RCC 7860 (cell line): ENCODE results near the gene SIDT1.
"Not testable (repeated sequence)": the region's sequence is repeated elsewhere in the genome, so short reads cannot be mapped to it uniquely, and the experiment has no call there.

Source experiments
- DNase-seq: peaks from one replicate; pipeline ENCODE4 v3.0.0-alpha.2; 2015; ENCODE audit warnings: low spot score
- FAIRE-seq: peaks from 2 replicates; lab custom pipeline; 2012; peaks lifted over from hg19 to GRCh38; lab: Jason Lieb, UNC

Gene SIDT1

GRCh38 chr3:113630956-113631542 is 98.7 kb downstream of the SIDT1 start:
- DNase-seq: no peak

GRCh38 chr3:113631573-113631972 is 99.2 kb downstream of the SIDT1 start:
- no peak for DNase-seq
- no peak for FAIRE-seq

More at GRCh38 chr3:113630956-113631542, 98.7 kb downstream of the SIDT1 start:
- no peak for FAIRE-seq

DNA sequence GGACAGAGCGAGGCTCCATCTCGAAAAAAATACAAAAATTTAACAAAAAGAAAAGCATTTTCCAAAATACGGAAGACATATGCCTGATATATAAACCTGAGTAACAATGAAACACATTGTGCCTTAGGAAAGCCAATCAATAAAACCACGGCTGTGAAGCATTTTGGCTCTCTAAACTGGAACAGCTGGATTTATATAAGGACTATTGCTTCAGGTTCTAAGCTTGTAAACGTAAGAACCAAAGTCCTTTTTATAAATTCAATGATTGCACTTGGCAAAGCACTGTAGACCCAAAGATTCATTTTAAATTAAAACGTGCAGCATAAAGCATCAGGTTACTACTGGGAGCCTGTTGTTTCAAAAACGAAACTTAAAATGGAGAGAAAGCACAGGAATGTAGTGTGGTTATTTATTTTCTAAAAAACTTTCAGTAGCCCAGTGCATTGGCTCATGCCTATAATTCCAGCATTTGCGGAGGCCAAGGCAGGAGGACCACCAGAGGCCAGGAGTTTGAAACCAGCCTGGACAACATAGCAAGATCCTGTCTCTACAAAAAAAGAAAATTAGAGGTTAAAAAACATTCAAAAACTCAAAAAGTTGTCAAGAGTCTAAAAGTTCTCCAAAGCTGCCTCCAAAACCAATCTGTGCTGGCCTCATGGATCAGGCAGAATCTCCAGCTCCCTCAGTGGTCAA is 102.6 kb downstream of the SIDT1 start:
- DNase-seq (no peak), FAIRE-seq (no peak)

DNA sequence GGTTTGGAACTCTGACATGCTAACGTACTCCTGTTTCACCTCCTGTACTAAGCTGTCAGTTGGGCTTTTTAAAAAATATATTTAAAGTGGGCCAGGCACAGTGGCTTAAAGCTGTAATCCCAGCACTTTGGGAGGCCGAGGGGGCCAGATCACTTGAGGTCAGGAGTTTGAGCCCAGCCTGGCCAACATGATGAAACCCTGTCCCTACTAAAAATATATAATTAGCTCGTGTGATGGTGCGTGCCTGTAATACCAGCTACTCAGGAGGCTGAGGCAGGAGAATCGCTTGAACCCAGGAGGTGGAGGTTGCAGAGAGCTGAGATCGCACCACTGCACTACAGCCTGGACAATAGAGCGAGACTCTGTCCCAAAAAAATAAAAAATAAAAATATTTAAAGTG is 103.7 kb downstream of the SIDT1 start:
- DNase-seq, FAIRE-seq: not testable (repeated sequence)

DNA sequence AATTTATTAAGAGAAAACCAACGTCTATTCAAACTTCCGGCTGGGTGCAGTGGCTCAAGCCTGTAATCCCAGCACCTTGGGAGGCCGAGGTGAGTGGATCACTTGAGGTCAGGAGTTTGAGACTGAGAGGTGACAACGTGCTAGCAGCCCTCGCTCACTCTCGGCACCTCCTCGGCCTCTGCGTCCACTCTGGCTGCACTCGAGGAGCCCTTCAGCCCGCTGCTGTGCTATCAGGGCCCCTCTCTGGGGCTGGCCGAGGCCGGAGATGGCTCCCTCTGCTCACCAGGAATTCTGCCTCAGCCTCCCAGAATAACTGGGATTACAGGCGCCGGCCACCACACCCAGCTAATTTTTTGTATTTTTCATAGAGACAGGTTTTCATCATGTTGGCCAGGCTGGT is 105.4 kb downstream of the SIDT1 start:
- FAIRE-seq (no peak), DNase-seq (no peak)

DNA sequence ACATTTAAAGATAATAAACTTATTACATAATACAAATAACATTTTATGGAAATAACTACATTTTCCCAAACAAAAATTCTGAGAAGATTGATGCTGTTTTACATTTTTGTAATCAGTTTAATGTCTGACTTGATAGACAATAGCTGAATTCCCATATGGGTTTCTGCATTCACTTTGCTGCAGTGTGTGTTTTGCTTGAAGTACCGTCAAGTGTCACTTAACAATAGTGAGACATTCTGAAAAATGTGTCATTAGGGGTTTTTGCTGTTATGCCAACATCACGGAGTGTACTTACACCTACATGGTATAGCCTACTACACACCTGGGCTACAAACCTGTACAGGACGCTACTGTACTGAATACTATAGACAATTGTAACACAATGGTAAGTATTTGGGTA is 106.6 kb downstream of the SIDT1 start:
- no peak for FAIRE-seq
- DNase-seq: no peak

DNA sequence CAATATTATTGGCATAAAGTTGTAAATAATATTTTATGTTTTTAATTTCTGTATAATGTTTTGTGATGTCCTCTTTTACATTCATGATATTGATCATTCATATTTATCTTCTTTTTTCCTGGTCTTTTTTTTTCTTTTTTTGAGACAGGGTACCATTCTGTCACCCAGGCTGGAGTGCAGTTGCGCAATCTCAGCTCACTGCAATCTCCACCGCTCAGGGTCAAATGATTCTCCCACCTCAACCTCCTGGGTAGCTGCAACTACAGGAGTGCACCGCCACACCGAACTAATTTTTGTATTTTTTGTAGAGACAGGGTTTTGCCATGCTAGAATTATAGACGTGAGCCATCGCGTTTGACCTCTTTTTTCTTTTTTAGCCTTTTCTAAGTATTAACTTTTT is 111.2 kb downstream of the SIDT1 start:
- FAIRE-seq: no peak
- DNase-seq: no peak

GRCh38 chr3:113648524-113648923 is 116.2 kb downstream of the SIDT1 start:
- no peak for FAIRE-seq
- no peak for DNase-seq

- FAIRE-seq: no peak
- no peak for DNase-seq
Observed at GRCh38 chr3:113649174-113649845, 117.0 kb downstream of the SIDT1 start.

DNA sequence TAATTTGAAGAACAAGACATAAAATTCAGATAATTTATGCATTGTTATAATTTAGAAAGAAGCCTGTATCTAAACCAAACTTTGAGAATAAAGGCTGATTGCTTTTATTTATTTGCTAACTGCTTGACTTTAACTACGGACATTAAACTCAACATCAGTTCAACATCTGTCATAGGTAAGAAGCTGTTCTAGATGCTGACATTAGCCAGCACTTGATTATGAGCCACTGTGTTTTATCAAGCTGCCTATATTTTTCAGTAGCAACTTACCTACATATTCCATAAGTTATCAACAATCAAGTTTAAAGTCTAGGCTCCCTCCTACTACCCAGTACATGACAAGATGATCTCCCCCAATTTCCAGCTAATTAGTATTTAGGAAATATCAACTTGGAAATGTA is 122.0 kb downstream of the SIDT1 start:
- no peak for DNase-seq
- no peak for FAIRE-seq

- FAIRE-seq (no peak), DNase-seq (no peak)
Observed at GRCh38 chr3:113654851-113655250, 122.5 kb downstream of the SIDT1 start.

- DNase-seq: no peak
- no peak for FAIRE-seq
Observed at GRCh38 chr3:113658107-113658506, 125.8 kb downstream of the SIDT1 start.

GRCh38 chr3:113659101-113659541 is 126.8 kb downstream of the SIDT1 start:
- FAIRE-seq (no peak), DNase-seq (no peak)

DNA sequence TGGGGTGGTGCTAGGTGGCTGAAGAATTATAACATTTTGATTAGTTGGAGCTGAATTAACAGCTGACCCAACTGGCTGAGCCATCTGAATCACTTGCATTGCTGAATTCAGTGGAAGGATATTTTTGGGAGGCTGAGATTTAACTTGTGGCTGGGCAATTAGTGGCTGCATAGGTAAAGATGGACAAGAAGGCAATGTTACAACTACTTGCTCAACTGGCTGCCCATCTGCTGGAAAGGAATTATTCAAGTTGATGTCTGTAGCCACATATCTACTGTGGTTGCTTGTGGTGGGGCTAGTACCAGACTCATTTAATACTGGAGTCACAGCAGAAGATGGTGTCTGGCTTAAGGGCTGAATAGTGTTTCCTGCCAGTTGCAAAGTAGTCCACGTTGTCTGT is 127.6 kb downstream of the SIDT1 start:
- FAIRE-seq (no peak), DNase-seq (no peak)

- DNase-seq: no peak
- no peak for FAIRE-seq
Observed at GRCh38 chr3:113660458-113660857, 128.1 kb downstream of the SIDT1 start.

DNA sequence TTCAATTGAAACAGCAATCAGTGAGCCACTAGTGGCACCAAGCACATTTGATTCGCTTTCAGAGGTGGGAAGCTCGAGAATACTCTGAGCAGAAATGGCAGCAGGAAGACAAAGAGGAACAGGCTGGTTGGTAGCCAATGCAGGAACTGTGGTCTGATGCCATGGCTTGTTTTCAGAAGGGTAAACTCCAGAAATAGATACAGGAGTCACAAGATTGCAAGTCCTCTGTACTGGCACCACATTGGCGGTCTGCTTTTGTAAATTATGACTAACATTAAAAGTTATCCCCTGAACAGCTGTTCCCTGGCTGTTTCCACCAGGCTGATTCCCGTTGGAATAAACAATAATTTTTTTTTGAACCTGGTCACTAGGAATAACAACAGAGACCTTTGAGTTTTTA is 128.5 kb downstream of the SIDT1 start:
- FAIRE-seq: no peak
- DNase-seq: no peak

- FAIRE-seq (no peak), DNase-seq (no peak)
Observed at GRCh38 chr3:113662824-113663223, 130.5 kb downstream of the SIDT1 start.

GRCh38 chr3:113663324-113663750 is 131.0 kb downstream of the SIDT1 start:
- DNase-seq (no peak), FAIRE-seq (no peak)

- DNase-seq: no peak
- no peak for FAIRE-seq
Observed at GRCh38 chr3:113663761-113664160, 131.4 kb downstream of the SIDT1 start.

DNA sequence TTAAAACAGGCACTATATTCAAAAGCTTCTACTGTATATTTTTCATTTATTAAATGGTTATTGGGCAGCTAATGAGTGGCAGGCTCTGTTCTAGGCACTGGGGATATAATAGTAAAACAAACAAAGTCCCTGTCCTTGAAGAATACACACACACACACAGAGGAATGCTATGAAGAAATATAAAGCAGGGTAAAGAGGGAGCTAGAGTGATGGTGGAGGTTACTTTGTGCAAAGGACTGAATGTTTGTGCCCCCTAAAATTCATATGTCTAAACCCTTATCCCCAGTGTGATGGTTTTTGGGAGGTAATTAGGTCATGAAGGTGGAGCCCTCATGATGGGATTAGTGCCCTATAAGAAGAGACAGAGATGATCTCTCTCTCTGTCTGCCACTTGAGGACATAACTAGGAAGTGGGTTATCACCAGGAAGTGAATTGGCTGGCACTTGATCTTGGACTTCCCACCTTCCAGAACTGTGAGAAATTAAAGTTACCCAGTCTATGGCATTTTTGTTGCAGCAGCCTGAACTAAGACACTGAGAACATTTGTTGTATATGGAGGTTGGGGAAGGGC is 132.3 kb downstream of the SIDT1 start:
- FAIRE-seq: no peak

GRCh38 chr3:113668015-113668414 is 135.7 kb downstream of the SIDT1 start:
- FAIRE-seq: no peak

More for the DNA sequence above, 132.3 kb downstream of the SIDT1 start:
- DNase-seq: no peak

DNA sequence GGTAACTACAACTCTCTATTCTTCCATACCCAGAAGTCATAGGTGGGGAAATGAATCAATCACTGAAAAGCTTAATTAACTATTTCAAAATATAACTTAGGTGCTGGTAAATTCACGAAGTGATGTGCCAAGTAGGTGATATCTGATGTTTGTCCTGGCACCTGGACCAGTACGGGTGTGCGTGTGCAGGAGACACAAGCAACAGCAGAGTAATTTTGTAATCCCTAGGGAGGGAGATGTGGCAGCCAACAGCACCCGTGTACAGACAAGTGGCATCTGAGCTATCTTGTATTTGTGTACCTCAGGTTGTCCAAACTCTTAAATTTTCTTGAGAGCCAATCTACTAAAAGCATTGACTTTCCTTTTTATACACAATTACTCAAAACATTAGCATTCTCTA is 141.2 kb downstream of the SIDT1 start:
- no peak for FAIRE-seq
- DNase-seq: no peak

More at GRCh38 chr3:113668015-113668414, 135.7 kb downstream of the SIDT1 start:
- no peak for DNase-seq
